GM21447 (cell line): ENCODE data around the gene EPB41L1.

Source experiments
- ATAC-seq: cut with Tn5 transposase; IDR thresholded peaks from one replicate; pipeline ENCODE4 v1.9.1; 2021; ENCODE audit not compliant: unreplicated experiment

EPB41L1 gene

DNA sequence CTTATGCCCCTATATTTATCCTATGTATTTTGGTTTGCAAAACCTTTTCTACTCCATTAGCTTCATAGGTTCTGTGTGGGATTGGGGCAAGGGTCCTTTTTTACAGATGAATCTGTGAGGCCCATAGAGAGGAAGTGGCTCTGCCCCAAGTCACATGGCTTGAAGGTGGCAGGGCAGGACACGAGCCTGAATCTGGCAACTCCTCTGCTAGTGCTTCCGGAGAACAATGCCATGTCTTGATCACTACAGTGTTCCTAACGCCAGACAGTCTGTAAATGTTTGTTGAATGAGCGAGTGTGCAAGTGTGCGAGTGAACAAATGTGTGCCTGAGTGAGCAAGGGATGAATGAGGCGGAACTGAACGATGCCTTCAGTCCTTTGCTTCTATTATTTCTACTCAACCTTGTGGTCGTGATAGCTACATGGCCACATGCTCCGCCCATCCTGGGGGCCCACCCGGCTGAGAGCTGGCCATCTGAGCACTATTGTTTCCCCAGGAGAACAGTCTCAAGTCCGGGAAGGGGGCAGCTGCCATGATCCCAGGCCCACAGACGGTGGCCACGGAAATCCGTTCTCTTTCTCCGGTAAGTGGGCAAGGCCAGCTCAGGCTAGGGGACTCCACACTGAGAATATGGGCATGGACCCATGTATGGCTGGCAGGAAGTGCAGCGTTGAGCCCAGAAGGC is 64.0 kb downstream of the EPB41L1 start:
- ATAC-seq: no peak

- no peak for ATAC-seq
Measured at GRCh38 chr20:36219671-36220220, 65.2 kb downstream of the EPB41L1 start.

DNA sequence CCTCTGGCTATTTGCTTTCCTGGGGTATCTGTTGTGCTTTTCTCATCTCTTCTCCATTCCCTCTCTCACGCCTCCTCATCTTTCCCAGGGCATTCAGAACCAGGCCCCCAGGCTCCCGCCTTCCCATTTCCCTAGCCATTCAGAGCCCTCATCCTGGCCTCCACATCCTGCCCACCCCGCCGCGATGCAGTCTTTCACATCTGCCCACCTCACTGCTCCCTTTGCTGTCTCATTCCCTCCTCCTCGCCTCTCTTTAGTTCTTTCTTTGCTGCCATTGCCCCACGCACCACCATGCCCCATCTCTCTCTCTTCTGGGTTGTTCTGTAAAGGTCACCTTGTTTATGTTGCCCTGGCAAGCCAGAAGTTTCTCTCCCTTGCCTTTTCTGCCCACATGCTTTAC is 71.1 kb downstream of the EPB41L1 start:
- ATAC-seq: no peak

- ATAC-seq: no peak
Measured at GRCh38 chr20:36228770-36229169, 74.2 kb downstream of the EPB41L1 start.

DNA sequence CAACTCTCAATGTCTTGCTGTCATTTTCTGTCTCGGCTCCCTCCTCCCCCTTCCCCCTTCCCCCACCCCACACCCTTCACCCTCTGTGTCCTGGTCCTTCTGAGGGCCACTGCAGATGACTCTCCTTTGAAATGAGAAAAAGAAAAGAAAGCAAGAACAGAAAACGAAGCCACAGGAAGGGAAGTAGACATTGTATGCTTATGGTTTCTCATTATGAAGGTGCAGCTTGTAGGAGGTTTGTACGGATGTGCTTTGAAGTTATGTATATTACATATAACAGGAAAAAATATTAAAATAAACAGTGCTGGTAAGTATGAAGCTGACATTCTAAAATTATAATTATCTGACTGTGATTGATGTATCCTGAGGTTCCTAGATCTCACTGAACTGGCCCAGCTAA is 75.5 kb downstream of the EPB41L1 start:
- ATAC-seq: no peak

- no peak for ATAC-seq
Measured at GRCh38 chr20:36231331-36231730, 76.8 kb downstream of the EPB41L1 start.

DNA sequence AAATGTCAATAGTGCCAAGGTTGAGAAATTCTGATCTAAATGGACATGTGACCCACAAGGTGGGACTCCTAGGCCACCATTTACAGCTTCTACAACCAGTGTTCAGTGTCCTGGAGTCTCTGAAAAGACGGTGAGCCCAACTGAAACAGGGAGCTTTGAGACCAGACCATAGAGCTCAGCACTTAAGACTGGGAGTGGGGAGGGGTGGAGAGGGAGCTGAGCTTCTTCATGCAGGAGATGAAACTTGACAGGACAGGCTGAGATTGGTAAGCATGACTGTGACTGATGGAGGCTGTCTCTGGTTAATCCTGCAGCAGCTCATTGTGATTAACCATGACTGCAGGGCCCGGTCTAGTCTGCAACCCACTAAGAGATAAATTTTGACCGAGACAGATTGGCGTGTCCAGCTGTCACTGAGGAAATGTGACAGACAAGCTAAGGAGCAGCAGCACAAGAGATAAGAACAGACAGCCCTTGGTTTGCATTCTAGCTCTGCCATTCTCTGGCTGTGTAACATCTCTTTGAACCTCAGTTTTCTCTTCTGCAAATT is 80.3 kb downstream of the EPB41L1 start:
- ATAC-seq: no peak

GRCh38 chr20:36235892-36236785 is 81.6 kb downstream of the EPB41L1 start, which contains the start of gene AAR2:
AAR2 (plus strand) TSS chr20:36236478; CDS start chr20:36239869, 3,391 bp downstream.
- ATAC-seq: no peak

GRCh38 chr20:36236786-36237121 is 82.2 kb downstream of the EPB41L1 start:
- ATAC-seq: no peak

DNA sequence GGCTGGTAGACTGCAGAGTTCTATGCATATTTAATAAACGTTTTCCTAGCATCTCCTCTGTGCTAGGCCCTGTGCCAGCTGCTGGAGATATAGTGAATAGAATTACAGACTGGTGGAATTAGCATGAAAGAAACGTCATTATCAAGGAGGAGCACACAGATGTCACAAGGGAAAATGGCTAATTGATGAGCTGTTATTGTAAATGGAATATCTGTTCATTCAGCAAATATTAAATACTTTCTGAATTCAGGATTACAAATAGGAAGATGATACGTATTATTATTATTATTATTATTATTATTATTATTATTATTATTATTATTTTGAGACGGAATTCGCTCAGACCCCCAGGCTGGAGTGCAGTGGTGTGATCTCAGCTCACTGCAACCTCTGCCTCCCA is 82.9 kb downstream of the EPB41L1 start:
- ATAC-seq: no peak

DNA sequence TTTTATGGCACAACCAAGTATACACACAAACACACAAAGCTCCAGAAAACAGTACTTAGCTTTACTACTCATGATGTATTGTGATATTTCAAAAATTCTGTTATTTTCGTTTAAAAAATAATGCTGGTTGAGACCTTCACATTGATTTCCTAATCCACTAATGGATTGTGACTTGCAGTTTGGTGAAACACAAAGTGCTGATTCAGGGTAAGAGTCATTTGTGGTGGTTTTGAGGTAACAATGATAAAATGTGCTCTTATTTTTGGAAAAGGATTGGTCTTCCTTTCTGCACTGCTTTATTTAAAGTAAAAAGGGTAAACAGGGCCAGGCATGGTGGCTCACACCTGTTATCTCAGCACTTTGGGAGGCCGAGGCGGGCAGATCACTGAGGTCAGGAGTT is 83.6 kb downstream of the EPB41L1 start:
- ATAC-seq: no peak

DNA sequence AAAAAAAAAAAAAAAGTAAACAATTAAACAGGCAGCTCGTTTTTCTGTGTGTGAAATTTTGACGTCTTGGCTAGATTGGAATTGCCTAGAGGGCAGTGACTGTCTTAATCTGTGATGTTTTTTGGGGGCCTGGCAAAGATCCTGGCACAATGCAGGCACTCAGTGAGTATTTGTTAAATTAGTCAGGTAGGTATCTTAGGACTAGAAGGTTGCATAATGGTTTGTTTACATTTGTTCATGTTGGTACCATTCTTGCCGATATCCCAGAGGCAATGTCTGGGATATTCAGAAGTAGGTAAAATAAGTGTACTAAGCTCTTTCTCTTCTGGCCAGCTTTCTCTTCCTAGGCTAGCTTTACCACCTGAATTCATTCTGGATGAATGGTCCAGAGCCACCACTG is 84.2 kb downstream of the EPB41L1 start:
- no peak for ATAC-seq

GRCh38 chr20:36240076-36240475 is 85.5 kb downstream of the EPB41L1 start:
- no peak for ATAC-seq

GRCh38 chr20:36241678-36242077 is 87.1 kb downstream of the EPB41L1 start:
- ATAC-seq: no peak

GRCh38 chr20:36243726-36244125 is 89.2 kb downstream of the EPB41L1 start:
- no peak for ATAC-seq

- ATAC-seq: no peak
Measured at GRCh38 chr20:36246401-36246800, 91.9 kb downstream of the EPB41L1 start.

DNA sequence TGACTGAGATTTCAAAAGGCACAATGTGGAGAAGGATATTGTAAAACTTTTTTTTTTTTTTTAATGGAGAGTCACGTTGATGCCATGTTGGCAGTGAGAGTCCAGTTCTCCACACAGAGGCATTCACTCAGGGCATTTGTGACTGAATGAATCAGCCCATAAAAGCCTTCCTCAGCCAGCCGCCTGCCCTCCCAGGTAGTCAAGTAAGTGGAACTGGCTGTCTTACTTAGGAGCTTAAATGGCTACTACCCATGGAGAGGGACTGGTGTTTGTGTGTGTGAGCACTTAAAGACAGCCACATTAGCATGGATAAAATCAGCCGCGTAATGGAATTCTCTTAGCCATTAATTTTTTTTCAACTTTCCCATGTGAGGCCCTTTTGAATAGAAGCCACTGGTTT is 94.3 kb downstream of the EPB41L1 start:
- ATAC-seq: no peak

DNA sequence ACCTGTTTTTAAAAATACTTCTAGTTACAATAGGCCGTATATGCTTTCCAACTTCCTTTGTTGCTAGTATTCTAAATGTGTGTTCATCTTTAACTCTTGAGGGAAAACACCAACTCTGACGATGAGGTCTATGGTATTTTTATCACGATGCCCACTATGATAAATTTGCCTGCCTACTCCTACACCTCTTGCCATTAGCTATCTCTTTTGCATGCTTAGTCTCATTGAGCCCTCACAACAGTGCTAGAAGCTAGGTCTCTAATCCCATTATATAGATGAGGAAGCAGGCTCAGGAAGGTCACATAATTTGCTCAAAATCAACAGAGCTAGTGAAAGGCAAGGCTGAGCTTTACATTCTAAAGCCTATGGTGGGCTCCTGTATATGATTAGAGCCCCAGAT is 94.9 kb downstream of the EPB41L1 start:
- ATAC-seq: no peak

DNA sequence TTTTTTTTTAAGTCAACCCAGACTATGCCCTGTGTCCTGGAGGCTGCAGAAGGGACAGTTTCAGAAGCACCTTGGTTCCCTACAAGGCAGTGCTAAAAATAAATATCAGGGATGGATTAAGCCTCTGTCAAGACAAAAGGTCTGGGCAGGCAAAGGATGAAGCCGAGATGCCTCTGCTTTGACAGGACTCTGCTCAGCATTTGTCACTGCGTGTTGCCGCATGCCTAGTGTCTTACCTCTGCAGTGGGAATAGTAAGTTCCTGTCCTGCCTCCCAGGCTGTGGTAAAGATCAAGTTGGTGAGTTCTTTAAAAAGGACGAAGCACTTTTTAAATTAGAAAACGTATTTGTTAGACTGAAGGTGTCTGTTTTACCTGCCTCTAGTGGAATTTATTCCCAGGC is 96.9 kb downstream of the EPB41L1 start:
- no peak for ATAC-seq

DNA sequence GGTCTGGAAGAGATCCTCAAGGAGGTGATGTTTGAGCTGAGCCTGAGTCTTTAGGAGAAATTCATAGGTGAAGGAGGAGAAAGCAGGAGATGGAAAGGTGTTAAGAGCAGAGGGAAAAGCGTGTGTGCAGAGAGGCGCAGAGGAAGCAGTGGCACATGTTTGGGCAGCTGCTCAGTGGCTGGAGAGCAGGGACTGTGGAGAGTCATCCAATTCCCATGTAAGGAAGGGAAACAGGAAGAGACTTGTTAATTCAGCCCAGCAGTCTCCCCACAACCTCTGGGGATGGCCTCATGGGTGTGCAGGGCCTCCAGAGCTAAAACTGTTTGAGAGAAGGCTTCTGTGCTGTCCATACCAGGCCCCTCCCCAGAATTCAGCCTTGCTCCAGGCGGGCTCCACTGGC is 98.0 kb downstream of the EPB41L1 start:
- ATAC-seq: no peak

GRCh38 chr20:36253036-36253435 is 98.5 kb downstream of the EPB41L1 start:
- no peak for ATAC-seq

- no peak for ATAC-seq
Measured at GRCh38 chr20:36254076-36254475, 99.5 kb downstream of the EPB41L1 start.
